Subcutaneous abdominal adipose tissue (tissue), 5 donors: Measurements from ENCODE around the gene C2orf80.

Experiments
- H3K27ac ChIP-seq: one replicate; pipeline ENCODE4 v1.7.0; 2013; ENCODE audit warnings: low read depth, mild to moderate bottlenecking, inconsistent platforms, low read length, moderate library complexity
- H3K27me3 ChIP-seq, 5 donors: one replicate each; pipeline ENCODE4 v1.7.0; 2013; ENCODE audit warnings: low read length in 5 of 5, inconsistent platforms in 1 of 5; ENCODE audit not compliant: control insufficient read depth in 5 of 5, insufficient read depth in 4 of 5
- H3K36me3 ChIP-seq, 5 donors: one replicate each; pipeline ENCODE4 v1.7.0; 2013; ENCODE audit warnings: low read length in 5 of 5; ENCODE audit not compliant: control insufficient read depth in 5 of 5, insufficient read depth in 5 of 5
- H3K4me1 ChIP-seq, 5 donors: one replicate each; pipeline ENCODE4 v1.7.0; 2013; ENCODE audit warnings: low read length in 5 of 5, mild to moderate bottlenecking in 3 of 5, moderate library complexity in 1 of 5; ENCODE audit not compliant: control insufficient read depth in 5 of 5, insufficient read depth in 5 of 5
- H3K4me3 ChIP-seq, 5 donors: one replicate each; pipeline ENCODE4 v1.7.0; 2013; ENCODE audit warnings: low read length in 5 of 5, low read depth in 1 of 5
- H3K9ac ChIP-seq, 5 donors: one replicate each; pipeline ENCODE4 v1.7.0; 2013; ENCODE audit warnings: low read length in 5 of 5, mild to moderate bottlenecking in 4 of 5, moderate library complexity in 3 of 5
- H3K9me3 ChIP-seq, 5 donors: one replicate each; pipeline ENCODE4 v1.7.0; 2013; ENCODE audit warnings: low read length in 5 of 5; ENCODE audit not compliant: control insufficient read depth in 5 of 5
- donor health status: healthy.
- donor health status: healthy.
- donor health status: healthy.
- donor health status: healthy.
- donor health status: healthy.

Gene C2orf80

DNA sequence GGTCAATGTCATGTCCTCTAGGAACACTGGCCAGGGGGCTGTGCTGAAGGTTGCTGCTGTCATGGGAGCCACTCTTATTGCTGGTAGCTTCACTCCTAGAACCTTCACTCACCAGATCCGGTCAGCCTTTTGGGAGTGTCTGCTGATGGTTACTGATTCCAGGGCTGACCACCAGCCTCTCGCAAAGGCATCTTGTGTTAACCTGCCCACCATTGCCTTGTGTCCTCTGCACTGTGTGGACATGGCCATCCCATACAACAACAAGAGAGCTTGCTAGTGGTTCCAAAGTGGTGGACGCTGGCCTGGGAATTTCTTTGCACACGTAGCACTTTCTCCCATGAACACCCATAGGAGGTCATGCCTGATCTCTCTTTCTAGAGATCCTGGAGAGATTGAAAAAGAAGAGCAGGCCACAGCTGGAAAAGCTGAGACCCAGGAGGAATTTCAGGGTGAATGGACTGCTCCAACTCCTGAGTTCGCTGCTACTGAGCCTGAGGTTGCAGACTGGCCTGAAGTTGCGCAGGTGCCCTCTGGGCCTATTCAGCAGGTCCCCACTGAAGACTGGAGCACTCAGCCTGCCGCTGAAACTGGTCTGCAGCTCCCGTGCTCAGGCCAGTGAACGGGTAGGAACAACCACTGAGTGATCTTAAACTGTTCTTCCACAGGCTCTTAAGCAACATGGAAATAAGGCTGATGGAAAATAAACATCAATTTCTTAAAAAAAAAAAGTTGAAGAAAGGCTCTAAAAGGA is 18.7 kb upstream of the C2orf80 start:
- Histone ChIP-seq H3K27ac (no peak overlapping the region), H3K36me3 (no peaks in the 10 kb centered on the region), H3K9ac (no peak overlapping the region), H3K4me1 (peaks cover 0 to 17% (median 5%) of the 10 kb centered on the region in 5 donors), H3K27me3 (no peaks in the 10 kb centered on the region), H3K4me3 (no peak overlapping the region), H3K9me3 (no peaks in the 10 kb centered on the region)

DNA sequence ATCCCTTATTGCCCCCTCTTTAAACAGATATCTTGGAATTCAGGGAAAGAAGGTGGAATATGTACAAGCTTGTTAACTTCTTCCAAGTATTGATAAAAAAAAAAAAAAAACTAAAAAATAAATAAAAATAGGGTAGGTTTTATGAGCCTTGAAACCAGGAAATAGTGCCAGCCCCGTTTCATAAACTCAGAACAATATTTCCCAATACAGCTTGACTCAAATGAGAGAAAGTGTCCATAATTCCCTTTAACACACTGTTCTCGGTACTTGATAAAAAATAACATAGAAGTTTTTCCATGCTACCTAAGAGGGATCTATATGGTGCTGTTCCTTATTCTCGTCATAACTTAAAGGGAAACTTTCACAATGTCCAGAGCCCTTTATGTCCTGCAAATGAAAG is 17.9 kb upstream of the C2orf80 start:
- H3K27ac ChIP-seq: no peak overlapping the region
- H3K4me1 ChIP-seq: peaks cover 0 to 15% (median 5%) of the 10 kb centered on the region in 5 donors
- no peak overlapping the region for H3K4me3 ChIP-seq
- no peaks in the 10 kb centered on the region for H3K36me3 ChIP-seq
- no peaks in the 10 kb centered on the region for H3K27me3 ChIP-seq
- no peaks in the 10 kb centered on the region for H3K9me3 ChIP-seq
- no peak overlapping the region for H3K9ac ChIP-seq

DNA sequence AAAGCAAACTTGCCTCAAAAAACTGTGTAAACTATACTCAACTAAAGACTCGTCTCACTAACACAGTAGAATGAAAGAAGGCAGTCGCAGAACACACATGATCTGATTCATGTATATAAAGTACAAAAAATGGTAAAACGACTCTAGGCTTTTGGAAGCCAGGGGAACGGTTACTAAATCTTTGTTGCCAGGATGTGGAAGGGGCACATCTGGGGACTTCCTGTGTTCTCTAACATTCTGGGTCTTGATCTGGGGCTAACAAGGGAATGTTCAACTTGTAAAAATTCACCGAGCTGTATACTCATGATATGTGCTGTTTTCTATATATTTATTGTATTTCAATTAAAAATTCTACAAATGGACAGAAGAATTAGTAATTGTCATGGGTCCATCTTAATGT is 14.3 kb upstream of the C2orf80 start:
- Histone ChIP-seq H3K4me1 (peaks cover 0 to 15% (median 0%) of the 10 kb centered on the region in 5 donors), H3K9me3 (no peaks in the 10 kb centered on the region), H3K27me3 (no peaks in the 10 kb centered on the region), H3K36me3 (no peaks in the 10 kb centered on the region), H3K27ac (no peak overlapping the region), H3K9ac (no peak overlapping the region), H3K4me3 (no peak overlapping the region)

DNA sequence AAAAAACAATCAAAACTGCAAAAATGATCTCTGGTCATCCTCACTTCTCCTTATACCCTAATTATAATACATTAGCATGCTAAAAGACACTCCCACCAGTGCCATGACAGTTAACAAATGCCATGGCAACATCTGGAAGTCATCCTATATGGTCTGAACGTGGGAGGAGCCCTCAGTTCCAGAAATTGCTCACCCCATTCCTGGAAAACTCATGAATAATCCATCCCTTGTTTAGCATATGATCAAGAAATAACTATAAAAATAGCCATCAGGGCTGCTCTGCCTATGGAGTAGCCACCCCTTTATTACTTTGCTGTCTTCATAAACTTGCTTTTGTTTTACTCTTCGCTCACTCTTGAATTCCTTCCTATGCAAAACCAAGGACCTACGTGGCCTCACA is 5.7 kb upstream of the C2orf80 start:
- Histone ChIP-seq H3K9ac (no peak overlapping the region), H3K27ac (no peak overlapping the region), H3K4me1 (no peaks in the 10 kb centered on the region), H3K4me3 (no peak overlapping the region), H3K9me3 (no peaks in the 10 kb centered on the region), H3K27me3 (peaks cover 0 to 3% (median 0%) of the 10 kb centered on the region in 5 donors), H3K36me3 (no peaks in the 10 kb centered on the region)

DNA sequence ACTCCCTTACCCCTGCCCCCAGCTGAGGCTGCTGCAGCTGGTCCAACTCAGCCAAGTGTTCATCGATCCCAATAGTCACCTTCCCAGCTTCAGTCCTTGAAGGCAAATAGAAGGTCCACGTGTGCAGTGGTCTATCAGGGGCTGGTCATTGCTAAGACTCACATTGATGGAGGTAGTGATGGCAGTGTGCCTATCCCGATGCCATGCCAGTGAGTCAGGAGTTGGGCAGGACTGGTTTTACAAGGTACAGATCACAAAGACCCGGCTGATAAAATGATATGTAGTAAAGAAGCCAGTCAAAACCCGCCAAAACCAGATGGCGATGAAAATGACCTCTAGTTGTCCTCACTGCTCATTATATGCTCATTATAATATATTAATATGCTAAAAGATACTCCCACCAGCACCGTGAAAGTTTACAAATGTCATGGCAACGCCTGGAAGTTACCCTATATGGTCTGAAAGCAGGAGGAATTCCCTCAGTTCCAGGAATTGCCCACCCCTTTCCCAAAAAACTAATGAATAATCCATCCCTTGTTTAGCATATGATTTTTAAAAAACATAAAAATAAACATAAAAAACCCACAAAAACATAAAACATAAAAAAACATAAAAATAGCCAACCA is 2.9 kb upstream of the C2orf80 start:
- Histone ChIP-seq H3K9me3 (no peaks in the 10 kb centered on the region), H3K9ac (no peak overlapping the region), H3K4me3 (no peak overlapping the region), H3K4me1 (no peaks in the 10 kb centered on the region), H3K36me3 (no peaks in the 10 kb centered on the region), H3K27me3 (peaks cover 0 to 8% (median 3%) of the 10 kb centered on the region in 5 donors), H3K27ac (no peak overlapping the region)

DNA sequence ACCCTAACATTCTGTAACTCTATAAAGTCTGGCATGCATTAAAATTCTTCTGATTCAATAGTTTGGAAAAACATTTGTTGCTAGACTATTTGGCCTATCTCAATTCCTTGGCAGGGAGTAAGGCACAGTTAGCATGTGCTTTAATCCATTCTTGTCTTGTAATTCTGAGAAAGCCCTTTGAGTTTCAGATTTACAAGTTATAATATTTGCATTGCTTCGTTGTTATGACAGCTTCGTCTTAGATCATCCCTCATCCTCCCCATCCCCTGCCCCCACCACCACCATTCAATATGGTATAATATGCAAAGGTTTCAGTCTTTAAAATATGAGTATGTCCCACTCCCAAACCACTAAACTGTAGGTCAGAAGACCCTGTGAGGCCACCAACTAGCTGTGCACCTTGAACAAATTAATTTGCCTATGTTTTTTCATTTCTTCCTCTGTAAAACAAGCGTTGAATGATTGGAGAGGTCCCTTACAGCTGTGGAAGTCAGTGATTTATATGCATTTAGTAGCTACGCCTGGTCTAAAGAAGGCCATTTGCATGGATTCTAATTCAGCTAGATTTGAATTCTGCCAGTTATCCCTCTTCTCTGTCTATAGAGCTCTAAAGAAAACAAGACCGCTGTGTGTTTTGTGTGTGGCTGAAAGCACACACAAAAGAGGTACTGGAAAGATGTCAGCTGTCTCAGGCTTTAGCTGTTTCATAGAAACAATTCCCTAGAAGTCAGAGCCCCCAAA is 591 bp downstream of the C2orf80 start:
- no peak overlapping the region for H3K9ac ChIP-seq
- H3K27ac ChIP-seq: no peak overlapping the region
- no peaks in the 10 kb centered on the region for H3K4me1 ChIP-seq
- H3K9me3 ChIP-seq: no peaks in the 10 kb centered on the region
- H3K27me3 ChIP-seq: peaks cover 0 to 11% (median 8%) of the 10 kb centered on the region in 5 donors
- no peaks in the 10 kb centered on the region for H3K36me3 ChIP-seq
- H3K4me3 ChIP-seq: no peak overlapping the region

DNA sequence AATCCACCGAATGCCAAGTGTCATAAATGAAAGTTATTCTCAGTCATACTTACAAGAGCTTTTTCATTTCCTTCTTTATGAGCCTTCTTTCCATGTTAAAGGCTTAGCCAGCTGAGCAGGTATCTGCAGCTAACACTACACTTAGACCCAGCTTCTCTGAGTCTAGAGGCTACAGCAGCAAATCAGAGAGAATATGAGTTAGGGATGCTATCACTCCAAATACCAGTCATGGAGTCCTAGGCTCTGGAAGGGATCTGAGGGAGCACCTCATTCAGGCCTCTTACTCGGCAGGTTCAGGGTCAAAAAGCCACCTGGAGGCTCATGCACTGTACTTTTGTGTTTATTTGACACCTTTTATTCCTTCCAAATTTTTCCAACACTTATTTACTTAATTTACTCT is 2.9 kb downstream of the C2orf80 start:
- Histone ChIP-seq H3K4me1 (peaks cover 0 to 4% (median 0%) of the 10 kb centered on the region in 5 donors), H3K9me3 (no peaks in the 10 kb centered on the region), H3K4me3 (no peak overlapping the region), H3K27ac (no peak overlapping the region), H3K36me3 (no peaks in the 10 kb centered on the region), H3K9ac (no peak overlapping the region), H3K27me3 (peaks cover 0 to 11% (median 8%) of the 10 kb centered on the region in 5 donors)

DNA sequence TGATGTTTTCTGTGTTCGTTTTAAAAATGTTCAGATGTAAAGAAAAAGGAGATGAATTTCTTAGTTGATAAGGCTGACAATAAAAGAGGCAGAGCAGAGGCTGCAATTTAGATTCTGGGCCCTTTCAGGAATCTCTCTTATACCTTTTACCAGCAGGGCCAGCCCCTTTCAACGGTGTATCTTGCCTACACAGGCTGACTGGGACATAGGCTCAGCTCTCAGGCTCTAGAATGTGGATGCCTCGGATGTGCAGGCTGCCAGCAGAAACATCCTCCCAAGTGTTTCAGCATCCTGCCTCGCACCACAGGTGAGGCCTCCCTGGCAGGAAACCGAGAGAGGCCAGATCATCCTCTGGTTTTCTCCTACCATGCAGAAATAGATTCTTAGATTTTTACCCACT is 3.4 kb downstream of the C2orf80 start:
- Histone ChIP-seq H3K9ac (no peak overlapping the region), H3K4me3 (no peak overlapping the region)

DNA sequence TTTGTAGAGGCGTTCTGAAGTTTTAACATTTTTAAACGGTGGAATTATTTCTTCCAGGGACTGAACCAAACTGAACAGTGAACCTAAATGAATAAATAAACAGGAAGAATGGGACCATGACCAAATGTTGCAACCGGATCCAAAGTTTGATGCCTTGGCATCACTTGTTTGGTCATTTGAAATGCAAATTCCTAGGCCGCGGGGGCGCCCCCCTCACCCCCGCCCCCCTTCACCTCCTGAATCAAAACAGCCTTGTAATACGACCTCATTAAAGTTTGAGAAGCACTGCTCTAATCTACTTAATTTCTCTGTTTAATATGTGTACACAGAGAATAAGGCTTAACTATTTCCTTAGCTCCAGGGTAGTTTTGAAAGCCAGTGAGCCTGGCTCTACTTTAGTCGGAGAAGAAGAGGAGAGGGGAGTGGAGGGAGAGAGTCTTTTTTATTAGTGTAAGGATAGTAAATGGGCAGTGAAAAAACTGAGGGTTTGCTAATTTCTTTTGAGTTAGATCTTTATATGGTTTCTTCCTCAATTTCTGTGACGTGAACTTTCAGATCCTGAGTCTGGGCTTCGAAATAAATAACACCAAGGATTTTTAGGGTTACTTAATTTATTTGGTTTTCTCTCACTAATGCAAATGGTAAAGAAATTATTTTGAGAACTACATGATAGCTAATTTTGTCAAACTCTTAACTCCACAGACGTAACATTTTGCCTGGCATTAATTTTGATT is 5.7 kb downstream of the C2orf80 start:
- H3K27me3 ChIP-seq: peaks cover 0 to 7% (median 0%) of the 10 kb centered on the region in 5 donors
- H3K27ac ChIP-seq: no peak overlapping the region
- H3K9ac ChIP-seq: peak overlapping the region in 1 of 5 donors; percentile 12
- H3K4me3 ChIP-seq: no peak overlapping the region
- H3K36me3 ChIP-seq: no peaks in the 10 kb centered on the region
- peaks cover 0 to 4% (median 0%) of the 10 kb centered on the region in 5 donors for H3K4me1 ChIP-seq
- H3K9me3 ChIP-seq: no peaks in the 10 kb centered on the region

More for the DNA sequence above, 3.4 kb downstream of the C2orf80 start:
- Histone ChIP-seq H3K27me3 (peaks cover 0 to 11% (median 8%) of the 10 kb centered on the region in 5 donors), H3K36me3 (no peaks in the 10 kb centered on the region), H3K4me1 (peaks cover 0 to 4% (median 0%) of the 10 kb centered on the region in 5 donors), H3K27ac (no peak overlapping the region), H3K9me3 (no peaks in the 10 kb centered on the region)
